AG08396 (cell line): Measurements from ENCODE around the gene RRP15.

Source experiments
- DNase-seq: peaks from one replicate; pipeline ENCODE4 v3.0.0; 2012; ENCODE audit warnings: low spot score, mixed read lengths

Gene RRP15, protein sequence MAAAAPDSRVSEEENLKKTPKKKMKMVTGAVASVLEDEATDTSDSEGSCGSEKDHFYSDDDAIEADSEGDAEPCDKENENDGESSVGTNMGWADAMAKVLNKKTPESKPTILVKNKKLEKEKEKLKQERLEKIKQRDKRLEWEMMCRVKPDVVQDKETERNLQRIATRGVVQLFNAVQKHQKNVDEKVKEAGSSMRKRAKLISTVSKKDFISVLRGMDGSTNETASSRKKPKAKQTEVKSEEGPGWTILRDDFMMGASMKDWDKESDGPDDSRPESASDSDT

DNA sequence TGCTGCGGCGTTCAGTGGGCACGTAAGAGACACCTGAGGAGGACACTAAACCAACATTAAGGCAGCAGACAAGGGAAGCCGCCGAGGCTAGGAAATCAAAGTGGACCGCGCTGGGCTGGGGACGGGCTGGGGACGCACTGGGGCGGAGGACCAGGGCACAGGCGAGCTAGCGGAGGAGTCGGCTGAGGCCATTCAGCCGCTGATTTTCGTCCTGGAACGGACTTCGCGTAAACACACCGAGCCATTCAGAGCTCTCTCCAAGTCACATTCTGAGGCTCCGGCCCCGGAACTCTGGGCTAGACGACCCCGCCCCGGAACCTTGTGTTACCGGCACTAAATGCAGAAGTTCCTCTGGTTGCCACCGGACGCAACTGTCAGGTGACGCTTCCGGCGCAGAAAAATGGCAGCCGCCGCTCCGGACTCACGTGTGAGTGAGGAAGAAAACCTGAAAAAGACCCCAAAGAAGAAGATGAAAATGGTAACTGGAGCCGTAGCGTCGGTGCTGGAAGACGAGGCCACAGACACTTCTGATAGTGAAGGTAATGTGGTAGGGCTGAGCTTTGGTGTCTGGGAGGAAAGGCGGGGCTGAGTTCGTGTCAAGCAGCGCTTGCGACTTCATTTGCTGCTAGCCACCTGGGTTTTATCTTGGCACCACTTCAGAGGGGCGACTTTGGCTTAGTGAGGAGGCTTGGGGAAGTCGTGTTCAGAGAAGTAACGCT is at the start of gene RRP15:
Gene RRP15 (plus strand): TSS at position 377 of the 719 bp plus-strand sequence. CDS start 24 bp downstream, at position 401.
- peak; percentile 88 for DNase-seq

DNA sequence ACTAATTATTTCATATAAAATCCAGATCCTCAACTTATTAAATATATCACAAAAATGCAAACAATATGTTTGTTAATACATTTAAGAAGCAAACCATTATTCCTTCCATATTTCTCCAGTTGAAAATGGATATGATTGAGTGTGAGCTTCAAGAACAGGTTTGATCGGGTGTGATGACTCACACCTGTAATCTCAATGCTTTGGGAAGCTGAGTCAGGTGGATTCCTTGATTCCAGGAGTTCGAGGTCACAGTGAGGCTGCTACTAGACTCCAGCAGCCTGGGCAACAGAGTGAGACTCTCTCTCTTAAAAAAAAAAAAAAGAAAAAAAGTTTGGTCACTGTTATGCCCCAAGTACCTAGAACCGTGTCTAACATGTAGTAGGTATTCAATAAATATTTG is 42.9 kb upstream of the RRP15 start:
- no peak for DNase-seq

DNA sequence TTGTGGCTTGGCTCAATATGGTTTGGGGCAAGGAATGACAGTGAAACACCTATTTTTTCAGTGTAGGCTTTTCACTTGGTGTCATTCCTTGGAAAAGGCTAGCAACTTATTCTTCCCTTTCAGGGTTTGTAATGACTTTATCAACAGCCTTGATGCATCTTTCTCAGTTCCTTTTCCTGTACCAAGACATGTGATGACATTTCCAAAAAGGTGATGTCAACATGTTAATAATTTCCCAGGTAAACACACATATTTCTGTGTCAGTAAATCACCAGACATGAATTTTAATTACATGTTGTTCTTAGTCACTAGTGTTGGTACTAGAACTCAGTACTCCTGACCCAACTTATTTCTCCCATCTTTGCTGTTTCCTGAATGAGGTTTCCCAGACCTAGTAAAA is 37.8 kb upstream of the RRP15 start:
- no peak for DNase-seq

DNA sequence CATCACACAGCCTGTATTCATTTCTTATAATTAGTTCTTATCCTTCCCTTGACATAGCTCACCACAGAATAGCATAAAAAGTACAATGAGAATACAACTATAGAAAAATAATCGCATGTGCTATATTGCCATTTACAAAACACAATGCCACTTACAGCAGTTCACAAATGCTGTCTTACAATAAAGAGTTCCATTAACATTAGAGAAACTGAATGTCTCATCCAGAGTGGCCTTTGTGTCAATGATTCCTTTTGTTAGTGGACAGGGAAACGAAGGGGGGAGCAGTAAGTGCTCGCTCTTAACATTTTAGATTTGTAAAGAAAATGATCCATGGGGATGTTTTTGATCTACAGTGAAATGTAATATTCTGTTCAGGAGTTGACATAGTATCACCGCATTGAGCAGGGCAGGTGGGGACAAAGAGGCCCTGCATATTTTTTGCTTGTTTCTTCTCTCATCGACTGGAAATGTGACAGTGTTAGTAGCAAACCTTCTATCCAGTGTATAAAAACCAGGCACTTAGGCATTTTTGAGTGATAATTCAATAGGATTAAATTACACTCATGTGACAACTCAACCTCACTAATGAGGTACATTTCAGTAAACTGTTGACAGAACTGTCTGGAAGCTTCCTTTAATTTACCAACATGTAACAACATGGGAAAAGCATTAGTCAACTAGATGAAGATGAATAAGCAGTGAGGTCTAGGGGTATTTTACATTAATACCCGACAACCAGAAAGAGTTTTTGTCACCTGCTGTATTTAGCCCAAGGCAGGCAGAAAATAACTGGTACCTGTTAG is 35.6 kb upstream of the RRP15 start:
- DNase-seq, result no peak

DNA sequence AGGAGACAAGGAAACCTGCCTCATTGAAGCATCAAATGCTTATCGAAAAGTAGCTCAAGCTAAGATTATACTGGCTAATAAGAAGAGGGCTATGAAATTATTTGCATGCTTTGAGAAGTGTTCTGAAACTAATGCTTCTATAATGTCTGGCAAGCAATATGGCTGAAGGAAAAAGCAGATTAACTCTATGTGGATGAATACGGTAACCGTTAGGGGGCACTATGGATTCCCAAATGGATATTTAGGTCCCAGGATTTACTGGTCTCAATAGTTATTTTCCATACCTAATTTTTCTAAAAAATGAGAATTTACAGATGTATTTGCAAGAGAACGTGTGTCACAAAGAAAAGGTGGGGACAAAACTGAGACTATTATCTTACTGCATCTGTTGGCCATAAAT is 34.6 kb upstream of the RRP15 start:
- no peak for DNase-seq

DNA sequence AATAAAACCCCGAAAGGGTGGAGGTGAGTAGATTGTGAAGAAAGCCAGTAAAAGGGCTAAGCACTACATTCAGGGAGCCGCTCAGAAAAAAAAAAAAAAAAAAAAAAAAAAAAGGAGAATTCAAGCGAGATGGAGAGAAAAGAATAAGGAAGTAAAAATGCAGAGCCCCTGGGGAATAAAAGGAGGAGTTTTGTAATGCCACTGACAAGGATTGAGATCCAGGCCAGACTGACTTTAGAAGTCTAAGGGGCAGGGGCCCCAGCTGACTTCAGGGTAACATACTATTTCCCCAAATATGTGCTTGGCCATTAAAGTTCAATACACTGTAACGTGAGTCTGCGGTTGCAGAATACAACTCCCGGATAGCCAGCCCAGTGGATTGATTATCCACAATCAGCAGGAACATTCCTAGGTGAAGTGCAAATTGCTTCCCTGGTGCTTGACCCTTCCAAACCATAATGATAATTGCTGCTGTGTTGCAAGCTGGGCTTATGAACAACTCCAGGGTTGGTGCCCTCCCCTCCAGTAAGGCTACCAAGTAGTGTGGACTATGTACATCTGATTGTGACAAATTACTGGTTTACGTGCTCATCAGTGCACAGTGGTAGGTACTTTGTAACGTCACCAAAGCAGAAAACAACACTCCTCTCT is 30.7 kb upstream of the RRP15 start:
- DNase-seq, result no peak

DNA sequence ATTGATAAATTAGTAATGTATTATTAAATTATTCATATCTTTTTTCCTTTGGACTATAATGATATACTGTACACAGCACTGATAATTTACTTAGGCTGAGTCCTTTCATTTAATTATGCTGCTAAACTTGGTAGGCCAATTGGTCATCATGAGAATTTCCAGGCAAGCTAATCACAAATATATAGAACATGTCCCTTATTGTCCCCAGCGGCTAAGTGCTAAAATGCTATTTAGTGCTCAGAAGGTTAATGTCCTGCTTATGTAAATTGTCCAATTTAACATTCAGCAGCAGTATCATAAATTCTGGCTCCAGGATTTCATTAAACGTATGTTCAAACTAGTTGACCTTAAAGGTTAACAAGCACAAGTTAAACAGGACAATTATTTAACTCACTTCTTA is 30.0 kb upstream of the RRP15 start:
- no peak for DNase-seq

DNA sequence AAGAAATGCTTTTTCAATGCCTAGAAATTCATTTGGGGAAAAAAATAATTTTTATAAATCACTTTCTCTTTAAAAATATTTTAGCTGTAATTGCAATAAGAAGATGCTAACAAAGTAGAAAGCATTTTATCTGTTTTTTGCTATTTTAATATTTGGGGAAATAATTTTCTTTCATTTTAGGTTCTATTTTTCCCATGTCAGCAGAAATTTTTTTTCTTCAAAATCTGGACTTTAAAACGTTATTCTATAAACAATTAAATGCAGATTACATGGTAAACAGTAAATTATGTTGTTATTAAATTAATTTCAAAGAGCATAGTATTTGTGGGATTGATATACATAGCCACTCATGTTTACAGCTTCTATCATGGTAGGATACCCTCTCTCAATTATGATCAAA is 27.7 kb upstream of the RRP15 start:
- DNase-seq, result no peak

DNA sequence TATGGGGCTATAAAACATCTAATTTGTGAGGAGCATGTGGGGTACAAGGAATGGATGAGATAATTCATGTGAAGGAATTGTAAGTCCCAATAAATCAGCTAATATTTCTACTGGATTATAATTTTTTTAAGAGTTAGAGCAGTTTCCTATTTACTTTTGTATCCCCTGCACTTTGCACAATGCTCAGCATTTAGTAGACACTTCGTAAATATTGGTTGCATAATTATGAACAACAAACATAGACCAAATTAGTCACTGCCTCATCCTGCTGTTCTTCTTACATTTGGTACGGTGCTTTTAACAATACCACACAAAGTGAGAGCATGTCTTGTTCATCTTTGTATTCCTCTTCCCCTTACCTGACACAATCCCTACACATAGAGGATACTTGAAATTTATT is 27.1 kb upstream of the RRP15 start:
- no peak for DNase-seq

DNA sequence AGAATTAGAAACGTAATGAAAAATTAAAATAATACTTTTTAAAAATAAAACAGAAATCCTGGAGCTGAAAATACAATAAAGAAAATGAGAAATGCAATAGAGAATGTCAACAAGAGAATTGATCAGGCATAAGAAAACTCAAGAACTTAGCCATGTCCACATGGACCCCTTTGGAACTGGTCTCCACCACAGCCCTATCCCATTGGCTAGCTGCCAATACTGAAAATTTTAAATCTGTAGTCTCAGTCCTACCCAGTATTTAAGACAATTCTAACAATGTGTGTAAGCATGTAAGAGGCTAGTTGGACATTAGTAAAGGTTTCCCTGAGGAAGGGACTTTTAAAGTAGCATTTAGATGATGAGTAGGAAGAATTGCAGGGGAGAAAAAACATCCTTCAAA is 25.8 kb upstream of the RRP15 start:
- DNase-seq, result no peak

DNA sequence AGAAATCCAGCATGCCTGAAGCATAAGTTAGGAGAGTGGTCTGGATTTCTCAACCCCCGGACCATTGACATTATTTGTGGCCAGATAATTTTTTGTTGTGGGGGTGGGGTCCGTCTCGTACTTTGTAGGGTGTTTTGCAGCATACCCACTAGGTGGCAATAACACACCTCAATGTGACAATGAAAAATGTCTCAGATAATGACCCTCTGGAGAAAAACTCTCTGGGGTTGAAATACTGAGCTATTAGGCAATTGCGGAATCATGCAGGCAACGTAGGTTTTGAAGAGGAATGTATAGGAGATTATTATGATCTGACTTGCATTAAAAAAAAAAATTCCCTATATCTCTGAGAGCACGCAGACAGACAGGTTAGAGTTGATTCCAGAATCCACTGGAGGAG is 25.3 kb upstream of the RRP15 start:
- DNase-seq, result no peak

DNA sequence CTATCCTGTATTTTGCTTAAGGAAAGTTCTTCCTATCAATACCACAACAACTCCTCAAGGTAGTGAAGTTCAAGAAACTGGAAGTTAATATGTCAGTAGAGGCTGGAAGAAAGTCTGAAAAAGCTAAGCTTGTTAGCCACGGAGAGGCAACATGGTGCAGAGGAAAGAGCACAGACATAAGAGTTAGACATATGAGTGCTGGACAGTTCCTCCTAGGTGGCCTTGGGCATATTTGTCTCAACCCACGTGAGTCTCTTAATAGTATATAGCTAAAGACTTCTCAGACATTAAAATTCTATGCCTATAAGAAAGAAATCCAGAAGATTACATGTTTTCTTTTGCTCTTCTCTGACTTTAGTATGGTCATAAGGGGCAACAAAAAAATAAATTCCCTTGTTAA is 22.8 kb upstream of the RRP15 start:
- no peak for DNase-seq

DNA sequence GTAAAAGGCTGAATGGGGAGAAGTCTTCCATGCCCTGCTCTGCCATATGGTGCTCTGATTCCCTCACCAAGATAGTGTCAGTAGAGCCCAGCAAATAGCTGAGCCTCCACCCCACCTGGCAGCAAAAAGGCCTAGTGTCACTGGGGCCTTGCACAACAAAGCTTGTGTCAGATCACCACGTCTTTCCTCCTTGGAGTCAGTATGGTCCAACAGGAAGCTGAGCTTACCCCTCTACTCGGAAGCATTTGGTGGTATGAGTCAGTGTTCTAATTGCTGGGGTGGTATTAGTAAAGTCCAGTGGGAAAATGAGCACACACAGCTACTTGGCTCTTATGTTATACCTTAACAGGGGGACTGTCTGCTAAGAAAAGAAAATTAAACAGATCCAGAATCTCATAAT is 18.7 kb upstream of the RRP15 start:
- DNase-seq, result no peak

DNA sequence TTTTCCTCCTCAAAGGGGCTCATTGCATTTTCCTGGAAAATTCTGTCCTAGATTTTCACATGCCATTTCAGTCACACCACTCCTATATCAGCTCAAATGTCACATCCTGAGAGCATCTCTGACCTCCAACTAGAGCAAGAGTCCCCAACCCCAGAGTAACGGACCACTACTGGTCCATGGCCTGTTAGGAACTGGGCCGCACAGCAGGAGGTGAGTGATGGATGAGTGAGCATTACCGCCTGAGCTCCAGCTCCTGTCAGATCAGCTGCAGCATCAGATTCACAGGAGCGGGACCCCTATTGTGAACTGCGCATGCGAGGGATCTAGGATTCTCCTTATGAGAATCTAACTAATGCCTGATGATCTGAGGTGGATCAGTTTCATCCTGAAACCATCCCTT is 12.7 kb upstream of the RRP15 start:
- no peak for DNase-seq

DNA sequence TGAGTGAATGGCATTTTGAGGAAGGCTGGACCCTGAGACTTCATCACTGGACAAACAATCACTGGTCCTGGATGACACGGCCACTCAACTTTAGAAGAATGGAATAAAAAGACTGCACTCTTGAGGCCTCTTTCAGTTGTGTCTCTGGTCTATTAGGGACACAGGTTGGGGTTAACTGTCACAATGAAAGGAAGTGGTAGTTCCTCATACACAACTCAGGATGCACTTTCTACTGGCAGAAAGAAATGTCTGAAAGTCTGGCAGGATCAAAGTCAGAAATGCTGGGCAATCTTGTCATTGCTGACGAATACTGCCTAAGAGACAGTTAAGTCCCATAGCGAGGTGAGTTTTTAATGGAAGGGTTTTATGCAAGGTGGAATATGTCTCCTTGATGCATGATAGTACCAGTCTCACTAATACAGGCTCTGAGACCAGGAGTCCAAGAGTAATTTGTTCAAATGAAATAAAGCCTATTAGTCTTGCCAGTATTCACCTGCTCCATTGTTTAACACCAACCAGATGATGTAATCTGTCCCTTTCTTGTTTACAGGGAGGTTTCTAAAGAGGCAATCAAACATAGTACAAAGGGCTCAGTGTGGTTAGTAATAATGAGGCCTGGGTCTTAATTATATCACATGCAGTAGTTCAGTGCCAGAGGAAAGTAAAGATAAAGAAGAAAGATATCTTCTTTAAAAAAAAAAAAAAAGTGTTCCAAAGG is 11.2 kb upstream of the RRP15 start:
- no peak for DNase-seq

DNA sequence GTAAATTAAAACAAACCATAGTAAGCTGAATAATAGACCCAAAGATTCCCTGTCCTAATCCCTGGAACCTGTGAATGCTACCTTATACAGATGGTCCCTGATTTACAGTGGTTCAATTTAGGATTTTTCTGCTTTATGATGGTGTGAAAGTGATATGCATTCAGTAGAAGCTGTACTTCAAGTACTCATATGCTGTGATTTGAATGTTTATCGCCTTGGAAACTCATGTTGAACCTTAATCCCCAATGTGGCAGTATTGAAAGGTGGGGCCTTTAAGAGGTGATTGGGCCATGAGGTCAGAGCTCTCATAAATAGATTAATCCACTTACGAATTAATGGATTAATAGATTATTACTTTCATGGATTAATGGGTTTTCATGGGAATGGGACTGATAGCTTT is 10.6 kb upstream of the RRP15 start:
- DNase-seq, result no peak

DNA sequence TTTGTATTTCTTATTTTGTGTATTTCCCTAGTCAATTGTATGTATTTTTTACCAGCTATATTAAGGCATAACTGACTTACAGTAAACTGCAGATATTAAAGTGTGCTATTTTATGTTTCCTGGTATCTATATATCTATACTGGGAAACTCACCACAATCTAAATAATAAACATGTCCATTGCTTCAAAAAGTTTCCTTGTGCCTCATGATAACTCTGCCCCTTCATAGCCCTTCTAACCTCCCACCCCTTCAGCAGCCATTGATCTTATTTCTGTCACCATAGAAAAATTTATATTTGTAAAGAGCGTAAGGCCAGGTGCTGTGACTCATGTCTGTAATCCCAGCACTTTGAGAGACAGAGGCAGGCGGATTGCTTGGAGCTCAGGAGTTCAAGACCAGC is 9.3 kb upstream of the RRP15 start:
- no peak for DNase-seq

DNA sequence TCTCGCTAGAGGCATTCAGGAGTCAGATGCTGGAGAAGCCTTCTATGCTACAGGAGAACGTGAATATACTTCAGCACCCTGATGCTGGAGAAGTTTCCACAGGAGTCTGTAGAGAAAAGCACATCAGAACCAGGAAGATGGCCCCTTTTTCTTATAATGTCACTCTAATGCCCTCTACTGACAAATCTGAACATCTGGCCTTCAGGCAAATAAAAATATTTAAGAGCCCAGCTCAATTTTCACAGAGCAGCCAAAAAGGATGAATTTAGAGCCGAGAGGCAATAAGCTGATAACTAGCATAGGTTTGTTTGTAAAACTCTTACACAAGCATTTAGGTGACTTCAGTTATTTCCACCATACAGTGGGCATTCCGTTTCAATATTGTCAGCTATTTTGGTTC is 3.8 kb upstream of the RRP15 start:
- no peak for DNase-seq

DNA sequence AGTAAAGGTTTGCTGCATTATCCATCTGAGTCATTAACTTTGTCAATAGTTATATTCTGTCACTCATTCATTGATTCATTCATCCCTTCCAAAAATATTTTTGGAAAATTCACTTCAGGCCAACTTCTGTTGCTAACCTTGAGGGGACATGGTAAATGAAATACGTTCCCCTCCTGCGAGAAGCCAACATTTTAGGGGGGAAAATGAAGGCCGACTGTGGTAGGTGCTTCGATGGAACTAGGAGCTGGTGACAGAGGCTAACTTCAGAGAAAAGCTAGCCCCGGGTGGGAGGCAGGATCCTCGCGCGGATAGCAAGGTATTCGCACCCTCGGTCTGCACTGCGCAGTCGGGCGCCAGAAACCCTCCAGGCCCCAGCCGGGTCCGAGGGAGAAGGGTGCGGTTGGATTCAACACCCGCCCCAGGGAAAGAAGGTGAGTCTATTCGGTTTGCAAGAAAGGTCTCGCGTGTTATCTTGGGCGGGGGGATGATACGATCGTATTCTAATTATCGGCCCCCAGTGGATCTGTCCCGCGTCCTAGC is 646 bp upstream of the RRP15 start:
- peak; percentile 15 for DNase-seq

DNA sequence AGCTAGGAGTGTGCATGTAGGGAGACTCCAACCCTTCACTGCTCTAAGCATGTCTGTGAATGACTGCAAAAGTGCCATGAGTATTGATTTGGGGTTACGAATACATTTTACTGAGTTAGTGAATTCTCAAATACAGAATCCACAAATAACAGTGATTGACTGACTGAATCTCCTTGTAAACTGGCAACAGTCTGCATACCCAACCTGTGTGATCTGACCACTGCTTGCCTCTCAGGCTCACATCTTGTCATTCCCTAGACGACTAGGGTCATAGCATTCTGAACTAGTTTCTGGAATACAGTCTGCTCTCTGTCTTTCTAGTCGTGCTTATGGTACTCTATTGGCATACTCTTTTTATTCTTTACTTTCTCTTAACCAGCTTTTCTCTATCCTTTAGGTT is 7.4 kb downstream of the RRP15 start:
- DNase-seq, result no peak

DNA sequence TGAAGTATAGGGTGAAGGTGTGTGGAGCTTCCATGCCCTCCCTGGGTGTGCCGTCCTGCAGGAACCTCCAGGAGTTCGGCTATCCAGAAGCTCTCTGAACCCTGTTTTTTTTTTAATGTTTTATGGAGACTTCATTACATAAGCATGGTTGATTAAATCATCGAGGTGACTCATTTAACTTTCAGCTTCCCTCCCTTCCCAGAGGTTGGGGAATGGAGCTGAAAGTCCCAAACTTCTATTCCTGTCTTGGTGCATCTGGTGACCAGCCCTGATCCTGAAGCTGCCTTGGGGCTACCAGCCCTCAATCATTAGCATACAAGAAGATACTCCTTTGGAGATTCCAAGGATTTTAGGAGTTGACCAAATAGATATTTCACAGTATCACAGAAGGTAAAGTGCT is 9.5 kb downstream of the RRP15 start:
- no peak for DNase-seq

DNA sequence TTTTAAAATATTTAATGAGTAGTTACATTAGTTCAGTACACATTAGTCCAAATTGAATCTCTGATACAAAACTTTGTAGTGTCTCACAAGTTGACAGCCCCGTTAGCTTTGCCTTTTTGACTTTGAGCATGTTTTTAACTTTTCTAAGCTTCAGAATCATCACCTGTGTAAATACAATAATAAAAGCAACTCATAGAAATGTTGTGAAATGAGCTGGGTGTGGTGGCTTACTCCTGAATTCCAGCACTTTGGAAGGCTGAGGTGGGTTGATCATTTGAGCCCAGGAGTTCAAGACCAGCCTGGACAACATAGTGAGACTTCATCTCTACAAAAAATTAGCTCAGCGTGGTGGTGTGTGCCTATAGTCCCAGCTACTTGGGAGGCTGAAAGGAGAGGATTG is 11.1 kb downstream of the RRP15 start:
- no peak for DNase-seq
